GM21526 (cell line): ENCODE measurements around the gene SCRG1.

Experiments used
- ATAC-seq: cut with Tn5 transposase; IDR thresholded peaks from one replicate; pipeline ENCODE4 v1.9.1; 2021; ENCODE audit warnings: moderate library complexity; ENCODE audit not compliant: unreplicated experiment, low FRiP score

Gene SCRG1

DNA sequence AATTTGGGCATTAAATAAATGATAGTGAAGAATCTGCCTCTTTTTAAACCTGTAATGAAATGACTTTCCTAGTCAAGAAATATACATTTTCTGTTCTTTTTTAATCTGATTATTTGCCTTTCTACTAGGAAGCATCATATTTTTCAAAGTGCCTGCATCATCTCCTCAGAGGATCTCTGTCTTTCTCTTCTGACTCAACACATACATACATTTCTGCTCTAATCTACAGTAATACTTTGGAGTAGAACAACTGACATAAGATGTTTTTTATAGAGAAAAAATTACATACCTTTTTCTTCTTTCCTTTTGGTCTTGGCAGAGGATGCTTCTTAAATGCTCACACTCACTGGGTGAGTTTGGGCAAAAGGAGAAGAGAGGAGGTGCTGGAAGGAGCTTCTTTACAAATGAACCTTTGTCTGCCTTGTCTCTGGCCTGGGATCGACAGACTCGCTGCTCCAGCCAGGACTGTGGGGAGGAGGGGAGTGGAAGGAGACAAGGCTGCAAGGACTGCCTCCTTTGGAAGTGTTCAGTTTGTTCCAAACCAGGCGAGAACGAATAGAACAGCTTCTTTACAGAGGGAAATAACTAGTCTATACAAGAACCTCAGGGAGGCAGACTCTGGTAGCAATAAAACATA lies at the start of gene SCRG1:
TSS of gene SCRG1 (minus strand) at position 338 of the 637 bp plus-strand sequence. CDS start 7,702 bp downstream, outside the sequence.
- no peak for ATAC-seq

GRCh38 chr4:173448103-173448502 lies 49.2 kb upstream of the SCRG1 start:
- no peak for ATAC-seq

GRCh38 chr4:173446416-173446815 lies 47.5 kb upstream of the SCRG1 start:
- ATAC-seq = peak; percentile 94

DNA sequence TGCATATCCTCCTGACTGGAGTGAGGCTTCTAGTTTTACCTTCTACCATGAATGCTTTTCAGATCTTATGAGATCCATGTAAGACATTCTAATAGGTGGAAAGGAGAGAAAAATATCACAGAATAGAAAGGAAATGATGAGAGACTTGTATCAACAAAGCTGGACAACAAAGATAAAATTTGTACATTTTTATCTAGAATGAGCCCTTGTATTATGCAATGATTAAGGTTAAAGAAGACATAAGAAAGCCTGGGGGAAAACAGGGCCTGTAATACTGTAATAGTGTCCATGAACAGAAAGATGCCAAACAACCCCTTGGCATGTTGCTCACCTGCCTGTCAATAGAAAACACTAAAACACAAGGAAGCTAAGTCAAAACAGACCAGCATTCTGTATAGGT lies 44.2 kb upstream of the SCRG1 start:
- no peak for ATAC-seq

- no peak for ATAC-seq
Measured at GRCh38 chr4:173442223-173442932, 43.5 kb upstream of the SCRG1 start.

DNA sequence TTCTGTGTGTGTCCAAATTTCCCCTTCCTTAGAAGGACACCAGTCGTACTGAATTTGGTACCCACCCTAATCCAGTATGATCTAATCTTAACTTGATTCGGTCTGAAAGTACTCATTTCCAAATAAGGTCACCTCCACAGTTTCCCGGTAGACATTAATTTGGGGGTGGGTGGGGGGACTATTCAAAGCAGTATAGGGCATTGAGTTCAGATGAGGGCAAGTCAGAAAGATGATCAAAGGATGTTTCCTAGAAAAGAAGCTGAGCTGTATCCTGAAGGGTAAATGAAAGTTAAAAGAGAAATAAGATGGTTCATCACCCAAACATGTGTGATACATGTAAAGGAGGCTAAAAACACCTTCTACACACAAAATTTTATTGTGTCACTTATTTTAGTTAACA lies 42.0 kb upstream of the SCRG1 start:
- ATAC-seq = no peak

DNA sequence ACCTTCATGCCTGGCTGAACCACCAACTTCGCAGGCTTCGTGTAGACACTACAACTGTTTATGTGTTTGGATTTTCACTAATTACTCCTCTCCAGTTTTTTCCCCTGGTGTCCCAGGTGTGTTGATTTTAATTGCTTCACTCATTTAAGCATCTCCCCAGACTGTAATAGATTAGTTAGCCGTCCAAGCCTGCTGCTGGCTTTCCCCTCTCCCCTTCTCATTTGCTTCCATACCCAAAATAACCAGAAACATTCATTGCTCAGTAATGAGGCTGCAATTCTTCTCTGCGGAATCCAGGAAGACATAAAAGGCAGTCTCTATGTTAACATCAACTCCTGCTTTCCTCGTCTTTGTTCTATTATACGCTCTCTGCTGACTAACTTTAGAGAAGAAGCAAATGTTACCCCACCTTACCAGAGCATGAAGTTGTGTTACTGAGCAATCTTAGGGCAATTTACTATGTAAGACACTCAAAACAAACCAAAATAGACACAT lies 37.9 kb upstream of the SCRG1 start:
- ATAC-seq = no peak

- ATAC-seq = no peak
Measured at GRCh38 chr4:173436149-173436579, 37.2 kb upstream of the SCRG1 start.

DNA sequence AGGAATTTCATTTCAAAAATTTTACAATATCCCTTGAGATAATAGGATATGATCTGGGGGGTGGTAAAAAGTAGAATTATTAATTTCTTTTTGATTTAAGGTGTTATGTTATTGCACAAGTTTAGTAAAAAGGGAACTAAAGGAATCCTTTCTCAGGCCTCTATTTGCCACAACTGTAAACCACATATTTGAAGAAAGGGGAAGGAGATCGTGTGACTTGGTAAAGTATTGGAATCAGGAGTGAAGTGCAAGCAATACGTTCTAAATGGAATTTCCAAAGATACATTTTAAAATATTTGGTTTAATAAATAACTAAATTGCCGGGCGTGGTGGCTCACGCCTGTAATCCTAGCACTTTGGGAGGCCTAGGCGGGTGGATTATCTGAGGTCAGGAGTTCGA lies 35.3 kb upstream of the SCRG1 start:
- ATAC-seq = no peak

DNA sequence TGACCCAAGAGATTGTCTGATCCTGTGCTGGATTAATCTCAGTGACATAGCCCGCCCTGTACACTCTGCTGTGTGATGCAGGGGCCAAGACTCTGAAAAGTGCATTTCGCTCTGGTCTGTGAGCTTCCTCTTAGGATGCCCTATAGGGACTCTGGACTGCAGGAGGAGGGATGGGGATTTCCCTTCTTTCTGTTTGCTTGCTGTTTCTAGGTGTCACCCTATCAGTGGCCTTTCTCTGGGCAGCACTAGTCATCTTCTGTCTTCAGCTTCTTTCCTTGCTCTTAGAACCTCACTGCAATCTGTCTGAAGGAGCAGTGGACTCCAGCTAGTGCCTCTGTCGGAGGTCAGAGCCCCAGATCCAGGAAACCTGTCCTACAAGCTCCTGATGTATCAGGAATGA lies 34.5 kb upstream of the SCRG1 start:
- ATAC-seq = no peak

- ATAC-seq = no peak
Measured at GRCh38 chr4:173432430-173432829, 33.5 kb upstream of the SCRG1 start.

DNA sequence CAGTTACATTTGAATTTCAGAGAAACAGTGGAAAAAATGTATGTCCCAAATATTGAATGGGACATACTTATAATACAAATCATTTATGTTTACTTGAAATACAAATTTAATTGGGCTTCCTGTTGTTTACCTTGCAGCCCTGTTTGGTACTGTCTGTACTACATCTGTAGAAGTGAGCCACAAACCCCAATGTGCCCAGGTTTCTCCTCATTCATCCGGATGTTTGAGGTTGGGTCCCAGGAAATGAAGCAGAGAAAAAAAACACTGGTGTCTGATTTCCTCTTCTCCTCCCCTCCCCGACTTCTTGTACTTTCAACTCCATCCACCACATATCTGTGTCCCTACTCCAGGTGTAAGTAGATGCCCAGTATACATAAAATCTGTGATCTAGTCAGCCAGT lies 27.1 kb upstream of the SCRG1 start:
- no peak for ATAC-seq

- ATAC-seq = no peak
Measured at GRCh38 chr4:173424899-173425805, 26.2 kb upstream of the SCRG1 start.

GRCh38 chr4:173420801-173421200 lies 21.9 kb upstream of the SCRG1 start:
- no peak for ATAC-seq

DNA sequence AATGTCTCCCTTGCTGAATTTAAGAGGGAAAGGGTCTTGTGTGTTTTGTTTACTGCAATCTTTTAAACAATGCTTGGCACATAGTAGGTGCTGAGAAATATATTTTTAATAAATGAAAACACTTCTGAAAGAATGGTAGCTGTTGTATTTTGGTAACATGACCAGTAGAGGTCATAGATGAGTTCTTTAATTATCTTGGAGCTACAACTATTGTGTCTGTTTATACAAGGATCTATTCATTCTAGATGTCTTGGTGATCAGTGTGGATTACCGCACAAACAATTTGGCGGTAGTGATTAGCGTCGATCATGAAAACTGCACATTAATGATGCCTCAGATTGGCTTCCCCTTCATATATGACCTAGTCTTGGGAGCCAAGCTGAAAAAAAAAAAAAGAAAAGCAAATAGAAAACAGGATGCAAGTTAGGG lies 21.4 kb upstream of the SCRG1 start:
- ATAC-seq = no peak

DNA sequence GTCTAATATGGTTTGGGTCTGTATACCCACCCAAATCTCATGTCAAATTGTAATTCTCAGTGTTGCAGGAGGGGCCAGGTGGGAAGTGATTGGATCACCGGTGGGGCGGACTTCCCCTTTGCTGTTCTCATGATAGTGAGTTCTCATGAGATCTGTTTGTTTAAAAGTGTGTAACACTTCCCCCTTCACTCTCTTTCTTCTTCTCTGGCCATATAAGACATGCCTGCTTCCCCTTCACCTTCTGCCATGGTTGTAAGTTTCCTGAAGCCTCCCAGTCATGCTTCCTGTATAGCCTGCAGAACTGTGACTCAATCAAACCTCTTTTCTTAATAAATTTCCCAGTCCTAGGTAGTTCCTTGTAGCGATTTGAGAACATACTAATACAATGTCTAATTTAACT lies 19.7 kb upstream of the SCRG1 start:
- no peak for ATAC-seq

DNA sequence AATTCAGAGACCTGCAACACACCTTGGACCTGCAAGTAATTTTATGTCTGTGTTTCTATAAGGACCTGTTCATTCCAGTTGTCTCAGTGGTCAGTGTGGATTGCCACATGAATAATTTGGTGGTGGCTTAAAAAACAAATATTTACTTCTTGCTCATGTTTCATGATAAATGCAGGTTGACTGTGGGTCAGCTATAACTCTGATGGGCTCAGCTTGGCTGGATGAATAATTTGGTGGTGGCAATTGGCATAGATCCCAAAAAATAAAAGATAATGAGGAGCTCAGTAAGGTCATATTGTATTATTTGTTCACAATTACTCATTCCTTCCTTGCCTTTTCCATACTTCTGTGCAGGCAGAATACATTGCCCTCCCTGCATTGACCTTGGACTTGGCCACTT lies 18.9 kb upstream of the SCRG1 start:
- ATAC-seq = no peak

- ATAC-seq = no peak
Measured at GRCh38 chr4:173415885-173416653, 17.2 kb upstream of the SCRG1 start.

- ATAC-seq = no peak
Measured at GRCh38 chr4:173415092-173415491, 16.2 kb upstream of the SCRG1 start.

DNA sequence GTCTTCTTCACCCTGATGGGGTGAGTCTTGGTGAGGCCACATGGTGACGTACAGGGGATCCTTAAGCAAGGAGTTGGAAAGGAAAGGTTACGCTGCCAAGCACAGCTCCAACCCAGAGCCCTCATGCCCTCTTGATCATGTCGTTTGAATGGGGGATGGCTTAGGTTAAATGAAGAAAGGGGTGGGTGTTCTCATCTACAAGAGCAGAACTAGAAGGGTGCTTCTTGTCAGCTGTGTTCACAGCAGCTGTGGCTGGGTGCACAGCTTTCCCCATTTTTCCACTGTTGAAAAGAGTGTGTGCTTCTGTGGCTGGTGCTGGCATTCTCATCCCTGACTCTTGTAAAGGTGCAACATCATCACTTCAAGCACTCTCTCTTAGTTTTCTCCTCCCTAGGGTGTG lies 15.5 kb upstream of the SCRG1 start:
- no peak for ATAC-seq
